ENCODE results near the gene SPDYE2. TPM values are rescaled to one million over a fixed set of nuclear protein-coding genes. Genes with fewer than 3 reads are reported as not detected.
"Not testable (repeated sequence)": the region's sequence is repeated elsewhere in the genome, so short reads cannot be mapped to it uniquely, and the experiment has no call there.

Gene SPDYE2
- total and polyA plus RNA-seq, 9 of the 15 experiments (the other 6 are each of a cell fraction or from before 2014, with no cell fraction given) = 0.34 to 0.76 TPM; not detected in 7

- H3K9ac ChIP-seq (ENCODE audit: insufficient read depth in 1 of 2, low read depth in 2 of 2, low read length in 2 of 2); H3K4me1 ChIP-seq (replicated peaks in 1 of 2; ENCODE audit: control insufficient read depth in 2 of 2, insufficient read depth in 2 of 2, low read length in 2 of 2); ATAC-seq; H3K9me3 ChIP-seq (replicated peaks; ENCODE audit: control insufficient read depth, insufficient read depth, low read depth, low read length); POLR2A ChIA-PET; H3K9me1 ChIP-seq (ENCODE audit: control insufficient read depth, insufficient read depth, low read length); H3K36me3 ChIP-seq (ENCODE audit: control insufficient read depth, insufficient read depth, low read length); H3K27ac ChIP-seq (ENCODE audit: extremely low read depth, low read depth, low read length); FAIRE-seq; H4K20me1 ChIP-seq (replicated peaks; ENCODE audit: control insufficient read depth, insufficient read depth, low read length); H3K4me2 ChIP-seq (ENCODE audit: insufficient read depth, low read length); intact Hi-C loops (cut with micrococcal nuclease); H3K27me3 ChIP-seq (ENCODE audit: control insufficient read depth in 2 of 2, insufficient read depth in 2 of 2, low read length in 2 of 2); H2AFZ ChIP-seq (ENCODE audit: low read depth, low read length); CTCF ChIA-PET (ENCODE audit: low intra/inter-chr PET ratio); BruUV-seq (replicated peaks); DNase-seq (ENCODE audit: extremely low read depth in 1 of 4, low spot score in 3 of 4); H3K4me3 ChIP-seq; H3K79me2 ChIP-seq (ENCODE audit: control insufficient read depth, insufficient read depth, low read length): not testable (repeated sequence)
- 24% methylated on average over 6 of the region's 7 CpGs for whole genome bisulfite sequencing (ENCODE audit: insufficient coverage, low coverage, missing lambda C conversion rate)
- in situ Hi-C loops (cut with MboI) = loop anchor here (5.0 kb wide), 1 partner anchor 100 kb away; no protein-coding TSS in a partner anchor
- 0 out of 2 replicates have a peak, but pooled peaks have one; percentile 9 for TF ChIP-seq OTX1 (CRISPR knock-in tag; IDR thresholded peaks at IDR 0.05)
- TF ChIP-seq, protein P1, sequence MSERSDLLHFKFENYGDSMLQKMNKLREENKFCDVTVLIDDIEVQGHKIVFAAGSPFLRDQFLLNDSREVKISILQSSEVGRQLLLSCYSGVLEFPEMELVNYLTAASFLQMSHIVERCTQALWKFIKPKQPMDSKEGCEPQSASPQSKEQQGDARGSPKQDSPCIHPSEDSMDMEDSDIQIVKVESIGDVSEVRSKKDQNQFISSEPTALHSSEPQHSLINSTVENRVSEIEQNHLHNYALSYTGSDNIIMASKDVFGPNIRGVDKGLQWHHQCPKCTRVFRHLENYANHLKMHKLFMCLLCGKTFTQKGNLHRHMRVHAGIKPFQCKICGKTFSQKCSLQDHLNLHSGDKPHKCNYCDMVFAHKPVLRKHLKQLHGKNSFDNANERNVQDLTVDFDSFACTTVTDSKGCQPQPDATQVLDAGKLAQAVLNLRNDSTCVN (CRISPR knock-in tag; IDR thresholded peaks at IDR 0.05) = peak; percentile 58; the same call in 1 of the 2 replicates
Observed at GRCh38 chr7:102577315-102578240, 26.6 kb downstream of the SPDYE2 start.

DNA sequence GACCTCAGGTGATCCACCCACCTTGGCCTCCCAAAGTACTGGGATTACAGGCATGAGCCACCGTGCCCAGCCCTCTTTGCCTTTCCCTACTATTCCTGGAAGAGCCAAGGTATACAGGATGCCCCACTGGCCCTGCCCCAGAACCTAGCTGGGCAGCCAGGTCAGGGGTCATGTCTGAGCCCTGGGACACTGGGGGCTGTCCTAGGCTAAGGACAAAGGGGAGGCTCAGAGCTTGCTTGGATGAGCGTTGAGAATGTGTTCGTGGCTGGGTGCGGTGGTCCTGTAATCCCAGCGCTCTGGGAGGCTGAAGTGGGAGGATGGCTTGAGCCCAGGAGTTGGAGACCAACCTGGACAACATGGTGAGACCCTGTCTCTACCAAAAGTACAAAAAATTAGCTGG is 27.5 kb downstream of the SPDYE2 start:
- H4K20me1 ChIP-seq (replicated peaks; ENCODE audit: control insufficient read depth, insufficient read depth, low read length); H2AFZ ChIP-seq (ENCODE audit: low read depth, low read length); H3K4me3 ChIP-seq; H3K4me1 ChIP-seq (replicated peaks in 1 of 2; ENCODE audit: control insufficient read depth in 2 of 2, insufficient read depth in 2 of 2, low read length in 2 of 2); H3K79me2 ChIP-seq (ENCODE audit: control insufficient read depth, insufficient read depth, low read length); intact Hi-C loops (cut with micrococcal nuclease); BruUV-seq (replicated peaks); FAIRE-seq; H3K36me3 ChIP-seq (ENCODE audit: control insufficient read depth, insufficient read depth, low read length); CTCF ChIA-PET (ENCODE audit: low intra/inter-chr PET ratio); H3K9ac ChIP-seq (ENCODE audit: insufficient read depth in 1 of 2, low read depth in 2 of 2, low read length in 2 of 2); H3K9me1 ChIP-seq (ENCODE audit: control insufficient read depth, insufficient read depth, low read length); H3K27ac ChIP-seq (ENCODE audit: extremely low read depth, low read depth, low read length); DNase-seq (ENCODE audit: extremely low read depth in 1 of 4, low spot score in 3 of 4); H3K9me3 ChIP-seq (replicated peaks; ENCODE audit: control insufficient read depth, insufficient read depth, low read depth, low read length); POLR2A ChIA-PET; H3K27me3 ChIP-seq (ENCODE audit: control insufficient read depth in 2 of 2, insufficient read depth in 2 of 2, low read length in 2 of 2); H3K4me2 ChIP-seq (ENCODE audit: insufficient read depth, low read length): not testable (repeated sequence)
- in situ Hi-C loops (cut with MboI) = loop anchor here (5.0 kb wide), 1 partner anchor 99 kb away; no protein-coding TSS in a partner anchor
- WGBS (ENCODE audit: insufficient coverage, low coverage, missing lambda C conversion rate) = 18% methylated on average over 5 of the region's 5 CpGs
- peak; percentile 6; the same call in 1 of the 3 replicates for ATAC-seq

GRCh38 chr7:102581722-102582121 is 30.7 kb downstream of the SPDYE2 start:
- H3K27ac ChIP-seq (ENCODE audit: extremely low read depth, low read depth, low read length); in situ Hi-C loops (cut with MboI); H3K4me1 ChIP-seq (replicated peaks in 1 of 2; ENCODE audit: control insufficient read depth in 2 of 2, insufficient read depth in 2 of 2, low read length in 2 of 2); H3K9ac ChIP-seq (ENCODE audit: insufficient read depth in 1 of 2, low read depth in 2 of 2, low read length in 2 of 2); POLR2A ChIA-PET; H3K4me2 ChIP-seq (ENCODE audit: insufficient read depth, low read length); ATAC-seq; FAIRE-seq; BruUV-seq (replicated peaks); H3K79me2 ChIP-seq (ENCODE audit: control insufficient read depth, insufficient read depth, low read length); H2AFZ ChIP-seq (ENCODE audit: low read depth, low read length); H3K27me3 ChIP-seq (ENCODE audit: control insufficient read depth in 2 of 2, insufficient read depth in 2 of 2, low read length in 2 of 2); H3K36me3 ChIP-seq (ENCODE audit: control insufficient read depth, insufficient read depth, low read length); H3K9me1 ChIP-seq (ENCODE audit: control insufficient read depth, insufficient read depth, low read length); H3K9me3 ChIP-seq (replicated peaks; ENCODE audit: control insufficient read depth, insufficient read depth, low read depth, low read length); DNase-seq (ENCODE audit: extremely low read depth in 1 of 4, low spot score in 3 of 4); CTCF ChIA-PET (ENCODE audit: low intra/inter-chr PET ratio); H4K20me1 ChIP-seq (replicated peaks; ENCODE audit: control insufficient read depth, insufficient read depth, low read length); intact Hi-C loops (cut with micrococcal nuclease); H3K4me3 ChIP-seq: not testable (repeated sequence)
- WGBS (ENCODE audit: insufficient coverage, low coverage, missing lambda C conversion rate) = no CpG with 5 or more reads among the region's 5 CpGs
